OCI-M1 (cell line): Measurements from ENCODE around the gene RPSA.
"Not testable (repeated sequence)": the region's sequence is repeated elsewhere in the genome, so short reads cannot be mapped to it uniquely, and the experiment has no call there.

Experiments used
- DNase-seq: peaks from one replicate; lab custom pipeline; 2025; lab: John Stamatoyannopoulos, UW

The RPSA gene

GRCh38 chr3:39406368-39407258, at the start of gene RPSA:
TSS of gene RPSA (plus strand) at chr3:39406720. CDS start at chr3:39407654, 934 bp downstream.
- peak; percentile 97 for DNase-seq

DNA sequence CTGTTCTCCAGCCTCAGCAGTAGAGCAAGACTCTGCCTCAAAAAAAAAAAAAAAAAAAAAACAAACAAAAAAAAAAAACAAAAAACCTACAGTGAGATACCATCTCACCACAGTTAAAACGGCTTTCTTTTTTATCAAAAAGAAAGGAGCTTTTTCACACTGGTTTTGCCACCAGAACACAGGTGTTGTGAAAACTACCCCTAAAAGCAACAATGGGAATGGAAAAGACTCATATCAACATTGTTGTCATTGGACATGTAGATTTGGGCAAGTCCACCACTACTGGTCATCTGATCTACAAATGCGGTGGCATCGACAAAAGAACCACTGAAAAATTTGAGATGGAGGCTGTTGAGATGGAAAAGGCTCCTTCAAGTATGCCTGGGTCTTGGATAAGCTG, 48.2 kb upstream of the RPSA start:
- DNase-seq = no peak

DNA sequence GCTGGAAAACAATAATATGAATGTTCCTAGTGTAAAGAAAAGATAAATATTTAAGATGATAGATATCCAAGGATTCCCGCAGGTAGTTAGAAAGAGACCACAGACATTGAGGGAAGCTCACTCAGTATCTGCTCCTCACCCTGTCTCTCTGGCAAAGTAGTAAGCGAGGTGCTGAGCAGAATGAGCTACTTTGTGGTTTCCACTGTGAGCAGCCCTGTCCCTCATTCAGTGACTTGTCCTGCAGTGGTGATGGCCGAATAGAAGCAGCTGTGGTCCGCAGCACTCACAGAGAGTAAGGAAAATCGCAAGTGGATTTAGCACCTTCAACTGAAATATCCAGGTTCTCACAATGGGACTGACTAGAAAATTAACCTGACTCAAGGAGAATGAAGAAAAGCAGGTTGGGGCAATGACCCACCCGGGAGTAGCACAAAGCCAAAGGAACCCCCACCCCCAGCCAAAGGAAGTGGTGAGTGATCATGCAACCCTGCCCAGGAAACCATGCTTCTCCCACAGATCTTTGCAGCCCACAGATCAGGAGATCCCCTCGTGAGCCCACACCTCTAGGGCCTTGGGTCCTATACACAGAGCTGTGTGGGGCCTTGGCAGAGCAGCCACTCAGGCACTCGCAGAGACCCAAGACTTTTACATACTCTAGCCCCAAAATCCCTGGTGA, 45.1 kb upstream of the RPSA start:
- no peak for DNase-seq

DNA sequence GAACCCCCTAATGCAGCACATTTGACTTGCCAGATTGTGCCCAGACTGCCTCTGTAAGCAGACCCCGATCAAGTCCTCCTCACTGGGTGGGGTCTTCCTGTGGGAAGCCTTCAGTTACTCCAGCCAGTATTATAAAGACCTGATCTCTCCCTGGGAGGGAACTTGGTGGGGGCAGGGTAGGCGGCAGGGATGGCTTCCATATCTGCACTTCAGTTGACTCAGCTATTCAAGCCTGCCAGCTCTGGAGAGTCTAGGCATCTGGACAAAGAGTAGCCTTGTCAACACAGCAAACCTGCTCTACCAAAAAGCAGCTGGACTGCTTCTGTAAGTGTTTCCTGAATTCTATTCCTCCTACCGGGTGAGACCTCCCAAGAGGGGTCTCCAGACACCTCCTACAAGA, 44.3 kb upstream of the RPSA start:
- no peak for DNase-seq

GRCh38 chr3:39362812-39363211, 43.7 kb upstream of the RPSA start:
- no peak for DNase-seq

- not testable (repeated sequence) for DNase-seq
Observed at GRCh38 chr3:39370450-39370849, 36.1 kb upstream of the RPSA start.

DNA sequence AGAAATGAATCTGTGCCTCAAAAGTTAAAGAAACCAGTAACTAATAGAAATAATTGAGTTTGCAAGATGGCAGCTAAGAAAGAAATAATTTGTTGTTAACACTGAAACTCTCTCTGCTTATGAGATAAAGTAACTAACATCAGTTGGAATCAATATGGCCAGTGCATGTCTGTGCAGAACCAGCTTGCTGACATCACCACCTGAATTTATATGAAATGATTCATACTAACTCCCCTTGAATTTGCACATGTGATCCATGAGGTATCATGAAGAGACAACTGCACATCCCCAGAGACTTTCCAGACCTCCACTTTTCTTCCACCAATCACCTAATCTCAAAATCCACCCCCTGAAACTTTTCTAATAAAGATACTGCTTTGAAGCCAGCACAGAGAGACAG, 33.7 kb upstream of the RPSA start:
- DNase-seq = no peak

DNA sequence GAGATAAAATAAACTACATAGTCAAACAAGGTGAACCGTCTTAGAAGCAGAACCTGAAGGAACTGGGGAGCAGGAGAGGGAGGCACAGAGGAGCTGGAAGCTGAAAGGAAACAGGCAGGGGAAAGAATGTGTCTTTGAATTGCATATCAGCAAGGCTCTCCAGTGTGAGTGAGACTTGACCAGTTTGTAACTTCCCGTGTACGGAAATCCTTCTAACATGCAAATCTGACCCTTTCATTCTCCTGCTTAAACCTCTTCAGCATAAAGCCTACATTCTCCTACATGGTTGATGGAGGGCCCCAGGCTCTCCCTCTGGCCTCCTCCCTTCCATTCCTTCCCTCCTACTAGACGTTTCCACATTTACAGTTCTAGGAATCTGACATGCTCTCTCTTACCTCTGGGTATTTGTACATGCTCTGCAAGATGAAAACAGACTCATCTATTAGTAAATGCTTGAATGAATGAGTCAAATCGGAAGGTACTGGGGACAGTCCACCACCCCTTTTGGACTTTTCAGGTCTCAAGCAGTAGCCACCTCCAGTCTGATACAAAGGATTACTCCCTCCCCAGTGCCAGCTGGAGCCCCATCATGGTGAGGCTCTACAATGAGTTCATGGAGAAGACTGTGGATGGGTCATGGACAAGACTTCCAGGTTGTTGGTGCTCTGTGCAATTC, 29.4 kb upstream of the RPSA start:
- DNase-seq = no peak

- no peak for DNase-seq
Observed at GRCh38 chr3:39378088-39378487, 28.4 kb upstream of the RPSA start.

DNA sequence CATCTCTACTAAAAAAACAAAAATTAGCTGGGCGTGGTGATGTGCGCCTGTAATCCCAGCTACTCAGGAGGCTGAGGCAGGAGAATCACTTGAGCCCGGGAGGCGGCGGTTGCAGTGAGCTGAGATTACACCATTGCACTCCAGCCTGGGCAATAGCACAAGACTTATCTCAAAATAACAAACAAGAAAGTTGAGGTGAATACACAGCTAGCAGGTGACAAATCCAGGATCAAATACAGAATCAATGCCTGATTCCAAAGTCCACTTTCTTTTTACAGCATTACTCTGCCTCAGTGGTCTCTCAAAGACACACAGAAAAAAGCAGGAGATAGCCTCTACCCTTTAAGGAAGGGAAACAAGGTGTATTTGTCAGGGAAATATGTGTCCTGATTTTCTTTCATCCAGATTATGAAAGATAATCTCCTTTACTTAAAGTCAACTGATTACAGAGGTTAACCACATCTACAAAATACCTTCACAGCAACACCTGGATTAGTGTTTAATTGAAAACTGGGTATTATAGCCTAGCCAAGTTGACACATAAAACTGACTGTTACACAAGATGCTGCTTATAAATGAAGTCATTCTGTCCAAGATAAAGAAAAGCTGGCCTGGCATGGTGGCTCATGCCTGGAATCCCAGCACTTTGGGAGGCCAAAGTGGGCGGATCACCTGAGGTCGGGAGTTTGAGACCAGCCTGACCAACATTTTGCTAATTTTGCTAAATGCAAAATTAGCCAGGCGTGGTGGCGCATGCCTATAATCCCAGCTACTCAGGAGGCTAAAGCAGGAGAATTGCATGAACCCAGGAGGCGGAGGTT, 27.4 kb upstream of the RPSA start:
- DNase-seq = no peak

GRCh38 chr3:39379778-39380155, 26.8 kb upstream of the RPSA start:
- no peak for DNase-seq

GRCh38 chr3:39381432-39381831, 25.1 kb upstream of the RPSA start:
- no peak for DNase-seq

GRCh38 chr3:39383045-39383880, 23.3 kb upstream of the RPSA start, which contains the start of gene SLC25A38:
TSS of gene SLC25A38 (plus strand) at chr3:39383370. CDS start at chr3:39383725, 355 bp downstream.
- DNase-seq = no peak

GRCh38 chr3:39383881-39384664, 22.4 kb upstream of the RPSA start:
- no peak for DNase-seq

DNA sequence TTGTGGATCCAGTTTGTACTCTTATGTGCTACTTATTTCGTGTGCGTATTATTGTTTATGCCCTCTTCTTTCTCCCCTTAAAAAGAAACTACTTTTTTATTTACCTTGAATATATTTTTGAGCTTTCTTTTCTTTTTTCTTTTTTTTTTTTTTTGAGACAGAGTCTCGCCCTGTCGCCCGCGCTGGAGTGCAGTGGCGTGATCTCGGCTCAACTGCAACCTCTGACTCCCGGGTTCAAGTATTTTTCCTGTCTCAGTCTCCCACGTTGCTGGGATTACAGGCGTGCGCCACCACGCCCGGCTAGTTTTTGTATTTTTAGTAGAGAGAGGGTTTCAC, 21.9 kb upstream of the RPSA start:
- no peak for DNase-seq

DNA sequence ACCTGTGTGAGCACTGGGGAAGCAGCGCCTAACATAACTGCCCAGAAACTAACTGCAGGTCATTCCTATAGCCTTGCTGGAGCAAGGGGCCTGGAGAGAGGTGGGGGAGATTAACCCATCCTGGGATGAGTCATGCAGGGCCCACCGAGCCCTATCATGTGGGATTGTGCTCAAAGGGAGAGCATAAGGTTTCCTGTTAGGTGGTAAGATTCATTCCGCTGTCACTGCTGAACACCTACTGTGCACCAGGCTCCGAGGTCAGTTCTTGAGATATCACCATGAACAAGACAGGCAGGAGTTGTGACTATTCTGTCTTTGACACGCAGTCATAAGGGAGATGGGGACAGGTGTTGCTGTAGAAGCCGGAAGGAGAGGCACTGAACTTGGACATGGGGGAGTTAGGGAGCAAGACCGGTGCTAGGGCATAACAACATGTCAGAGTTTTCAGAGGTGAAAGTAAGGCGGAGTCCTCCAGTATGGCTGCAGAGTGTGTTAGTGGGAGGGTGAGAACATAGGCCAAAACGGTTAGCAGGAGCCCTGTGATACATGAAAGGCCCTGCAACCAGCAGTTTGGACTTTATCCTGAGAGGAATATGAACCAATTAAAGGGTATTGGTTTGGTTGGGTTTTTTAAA, 20.9 kb upstream of the RPSA start:
- no peak for DNase-seq

DNA sequence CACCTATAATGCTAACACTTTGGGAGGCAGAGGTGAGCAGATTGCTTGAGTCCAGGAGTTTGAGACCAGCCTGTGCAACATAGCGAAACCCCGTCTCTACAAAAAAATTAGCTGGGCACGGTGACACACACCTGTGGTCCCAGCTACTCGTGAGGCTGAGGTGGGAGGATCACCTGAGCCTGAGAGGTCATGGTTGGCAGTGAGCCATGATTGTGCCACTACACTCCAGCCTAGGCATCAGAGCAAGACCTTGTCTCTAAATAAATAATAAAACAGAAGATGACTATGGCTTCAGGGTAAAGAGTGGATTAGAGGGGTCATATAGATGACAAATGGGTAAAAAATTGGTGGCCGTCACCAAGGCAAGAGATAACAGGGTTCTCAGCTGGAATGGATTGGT, 20.2 kb upstream of the RPSA start:
- DNase-seq = no peak

DNA sequence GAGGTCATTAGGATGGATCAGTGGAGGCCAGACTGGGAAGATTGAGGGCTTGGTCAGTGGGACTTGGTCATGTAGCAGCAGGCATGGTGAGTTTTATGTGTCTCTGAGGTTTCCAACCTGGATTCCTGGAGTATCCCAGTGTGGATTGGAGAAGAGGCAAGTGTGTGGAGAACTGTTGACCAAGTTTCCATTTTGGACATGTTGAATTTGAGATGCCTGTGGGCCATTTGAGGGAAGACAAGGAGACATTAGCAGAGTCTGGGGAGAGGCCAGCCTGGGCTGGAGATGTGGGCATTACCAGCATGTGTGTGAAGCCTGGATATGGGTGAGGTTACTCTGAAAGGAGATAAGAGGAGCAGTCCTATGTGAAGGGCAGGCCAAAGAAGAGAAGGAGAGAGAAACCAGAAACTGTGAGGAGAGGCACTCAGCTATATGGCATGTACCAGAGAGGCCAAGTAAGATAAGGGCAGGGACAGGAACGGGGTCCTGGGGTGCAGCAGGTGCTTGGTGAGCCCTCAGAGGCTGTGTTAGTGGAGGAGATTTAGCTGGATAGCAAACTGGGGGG, 19.0 kb upstream of the RPSA start:
- peak; percentile 75 for DNase-seq

- peak; percentile 22 for DNase-seq
Observed at GRCh38 chr3:39388153-39388552, 18.4 kb upstream of the RPSA start.
